Ishikawa (cell line): ENCODE data around the gene FARS2.

Experiments
- CEBPB ChIP-seq: IDR thresholded peaks from 2 replicates; pipeline ENCODE4 v1.6.1; 2012
- EGR1 ChIP-seq: IDR thresholded peaks from 2 replicates; pipeline ENCODE4 v1.6.1; 2012
- EP300 ChIP-seq: IDR thresholded peaks from 2 replicates; pipeline ENCODE4 v1.6.1; 2012; ENCODE audit warnings: borderline replicate concordance
- FOXM1 ChIP-seq: IDR thresholded peaks from 2 replicates; pipeline ENCODE4 v1.6.1; 2012; ENCODE audit warnings: low read depth, borderline replicate concordance
- RAD21 ChIP-seq: IDR thresholded peaks from 2 replicates; pipeline ENCODE4 v1.6.1; 2012; ENCODE audit warnings: low read depth
- TAF1 ChIP-seq: IDR thresholded peaks from 2 replicates; pipeline ENCODE4 v1.6.1; 2012; ENCODE audit warnings: low read depth, mild to moderate bottlenecking
- TCF12 ChIP-seq: IDR thresholded peaks from 2 replicates; pipeline ENCODE4 v1.6.1; 2012; ENCODE audit warnings: low read depth
- TEAD4 ChIP-seq: IDR thresholded peaks from 2 replicates; pipeline ENCODE4 v1.6.1; 2012
- YY1 ChIP-seq: IDR thresholded peaks from 2 replicates; pipeline ENCODE4 v1.6.1; 2012; ENCODE audit warnings: low read depth
- TF ChIP-seq, protein P1 (sequence below): IDR thresholded peaks from 2 replicates; pipeline ENCODE4 v1.6.1; 2012
- TF ChIP-seq, protein P2 (sequence below): IDR thresholded peaks from 2 replicates; pipeline ENCODE4 v1.6.1; 2012
- TF ChIP-seq, protein P3 (sequence below): IDR thresholded peaks from 2 replicates; pipeline ENCODE4 v1.6.1; 2012; ENCODE audit warnings: low read depth, mild to moderate bottlenecking

DNA sequence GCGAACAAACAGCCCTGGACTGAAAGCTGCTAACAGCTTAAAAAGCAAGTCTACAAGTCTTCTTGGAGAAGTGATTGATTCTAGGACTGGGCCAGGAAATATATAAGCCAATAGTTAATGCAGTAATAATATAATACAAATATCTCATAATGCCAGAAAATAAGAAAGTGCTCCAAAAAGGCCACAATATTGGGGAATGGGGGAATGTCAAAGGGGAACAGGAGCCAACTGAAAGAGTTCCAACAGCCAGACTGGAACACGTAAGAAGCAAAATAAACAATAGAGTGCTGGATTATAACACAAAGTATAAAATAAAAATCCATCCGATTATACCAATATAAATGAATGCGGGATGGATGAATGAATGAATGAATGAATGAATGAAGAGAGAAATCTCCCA lies 449.6 kb downstream of the FARS2 start:
- TF ChIP-seq, protein P1, sequence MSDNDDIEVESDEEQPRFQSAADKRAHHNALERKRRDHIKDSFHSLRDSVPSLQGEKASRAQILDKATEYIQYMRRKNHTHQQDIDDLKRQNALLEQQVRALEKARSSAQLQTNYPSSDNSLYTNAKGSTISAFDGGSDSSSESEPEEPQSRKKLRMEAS, result no peak
- no peak for TF ChIP-seq CEBPB
- no peak for TF ChIP-seq EP300
- TF ChIP-seq EGR1, result no peak
- TF ChIP-seq TAF1, result no peak
- TF ChIP-seq TEAD4, result no peak
- TF ChIP-seq, protein P2, sequence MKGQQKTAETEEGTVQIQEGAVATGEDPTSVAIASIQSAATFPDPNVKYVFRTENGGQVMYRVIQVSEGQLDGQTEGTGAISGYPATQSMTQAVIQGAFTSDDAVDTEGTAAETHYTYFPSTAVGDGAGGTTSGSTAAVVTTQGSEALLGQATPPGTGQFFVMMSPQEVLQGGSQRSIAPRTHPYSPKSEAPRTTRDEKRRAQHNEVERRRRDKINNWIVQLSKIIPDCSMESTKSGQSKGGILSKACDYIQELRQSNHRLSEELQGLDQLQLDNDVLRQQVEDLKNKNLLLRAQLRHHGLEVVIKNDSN, result no peak
- TF ChIP-seq RAD21, result no peak
- TF ChIP-seq FOXM1, result no peak
- no peak for TF ChIP-seq TCF12
- TF ChIP-seq YY1, result no peak
- TF ChIP-seq, protein P3, sequence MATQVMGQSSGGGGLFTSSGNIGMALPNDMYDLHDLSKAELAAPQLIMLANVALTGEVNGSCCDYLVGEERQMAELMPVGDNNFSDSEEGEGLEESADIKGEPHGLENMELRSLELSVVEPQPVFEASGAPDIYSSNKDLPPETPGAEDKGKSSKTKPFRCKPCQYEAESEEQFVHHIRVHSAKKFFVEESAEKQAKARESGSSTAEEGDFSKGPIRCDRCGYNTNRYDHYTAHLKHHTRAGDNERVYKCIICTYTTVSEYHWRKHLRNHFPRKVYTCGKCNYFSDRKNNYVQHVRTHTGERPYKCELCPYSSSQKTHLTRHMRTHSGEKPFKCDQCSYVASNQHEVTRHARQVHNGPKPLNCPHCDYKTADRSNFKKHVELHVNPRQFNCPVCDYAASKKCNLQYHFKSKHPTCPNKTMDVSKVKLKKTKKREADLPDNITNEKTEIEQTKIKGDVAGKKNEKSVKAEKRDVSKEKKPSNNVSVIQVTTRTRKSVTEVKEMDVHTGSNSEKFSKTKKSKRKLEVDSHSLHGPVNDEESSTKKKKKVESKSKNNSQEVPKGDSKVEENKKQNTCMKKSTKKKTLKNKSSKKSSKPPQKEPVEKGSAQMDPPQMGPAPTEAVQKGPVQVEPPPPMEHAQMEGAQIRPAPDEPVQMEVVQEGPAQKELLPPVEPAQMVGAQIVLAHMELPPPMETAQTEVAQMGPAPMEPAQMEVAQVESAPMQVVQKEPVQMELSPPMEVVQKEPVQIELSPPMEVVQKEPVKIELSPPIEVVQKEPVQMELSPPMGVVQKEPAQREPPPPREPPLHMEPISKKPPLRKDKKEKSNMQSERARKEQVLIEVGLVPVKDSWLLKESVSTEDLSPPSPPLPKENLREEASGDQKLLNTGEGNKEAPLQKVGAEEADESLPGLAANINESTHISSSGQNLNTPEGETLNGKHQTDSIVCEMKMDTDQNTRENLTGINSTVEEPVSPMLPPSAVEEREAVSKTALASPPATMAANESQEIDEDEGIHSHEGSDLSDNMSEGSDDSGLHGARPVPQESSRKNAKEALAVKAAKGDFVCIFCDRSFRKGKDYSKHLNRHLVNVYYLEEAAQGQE, result no peak
